Cortex of kidney (tissue), 1 donor: Measurements from ENCODE around the gene FAM200A.
"Not testable (repeated sequence)": the region's sequence is repeated elsewhere in the genome, so short reads cannot be mapped to it uniquely, and the experiment has no call there.

ENCODE experiments used
- DNase-seq: peaks from one replicate; lab custom pipeline; 2025; lab: John Stamatoyannopoulos, UW

The FAM200A gene

DNA sequence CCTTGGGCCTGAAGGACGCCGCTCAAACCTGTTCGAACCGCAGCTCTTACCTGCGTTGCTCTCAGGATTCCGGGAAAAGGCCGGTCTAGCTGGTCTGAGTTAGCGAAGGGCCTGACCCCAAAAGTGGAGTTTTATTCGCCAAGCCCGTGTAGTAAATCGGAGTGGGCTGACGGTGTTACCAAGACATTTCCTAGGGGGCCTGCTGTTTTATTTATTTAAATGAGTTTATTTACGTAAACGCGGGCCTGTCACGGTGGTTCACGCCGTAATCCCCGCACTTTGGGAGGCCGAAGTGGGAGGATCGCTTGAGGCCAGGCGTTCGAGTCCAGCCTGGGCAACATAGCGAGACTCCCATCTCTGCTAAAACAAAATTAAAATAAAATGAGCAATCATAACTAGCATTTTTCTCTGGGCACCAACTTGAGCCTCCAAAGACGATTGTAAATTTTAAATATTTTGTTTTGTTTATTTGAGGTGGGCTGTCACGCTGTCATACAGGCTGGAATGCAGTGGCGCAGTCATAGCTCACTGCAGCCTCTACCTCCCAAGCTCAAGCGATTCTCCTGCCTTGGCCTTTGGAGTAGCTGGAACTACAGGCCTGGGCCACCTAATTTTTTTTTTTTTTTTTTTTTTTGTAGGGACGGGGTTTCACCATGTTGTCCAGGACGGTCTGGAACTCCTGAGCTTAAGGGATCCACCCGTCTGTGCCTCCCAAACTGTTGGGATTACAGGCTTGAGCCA is 7.4 kb upstream of the FAM200A start:
- DNase-seq = no peak

DNA sequence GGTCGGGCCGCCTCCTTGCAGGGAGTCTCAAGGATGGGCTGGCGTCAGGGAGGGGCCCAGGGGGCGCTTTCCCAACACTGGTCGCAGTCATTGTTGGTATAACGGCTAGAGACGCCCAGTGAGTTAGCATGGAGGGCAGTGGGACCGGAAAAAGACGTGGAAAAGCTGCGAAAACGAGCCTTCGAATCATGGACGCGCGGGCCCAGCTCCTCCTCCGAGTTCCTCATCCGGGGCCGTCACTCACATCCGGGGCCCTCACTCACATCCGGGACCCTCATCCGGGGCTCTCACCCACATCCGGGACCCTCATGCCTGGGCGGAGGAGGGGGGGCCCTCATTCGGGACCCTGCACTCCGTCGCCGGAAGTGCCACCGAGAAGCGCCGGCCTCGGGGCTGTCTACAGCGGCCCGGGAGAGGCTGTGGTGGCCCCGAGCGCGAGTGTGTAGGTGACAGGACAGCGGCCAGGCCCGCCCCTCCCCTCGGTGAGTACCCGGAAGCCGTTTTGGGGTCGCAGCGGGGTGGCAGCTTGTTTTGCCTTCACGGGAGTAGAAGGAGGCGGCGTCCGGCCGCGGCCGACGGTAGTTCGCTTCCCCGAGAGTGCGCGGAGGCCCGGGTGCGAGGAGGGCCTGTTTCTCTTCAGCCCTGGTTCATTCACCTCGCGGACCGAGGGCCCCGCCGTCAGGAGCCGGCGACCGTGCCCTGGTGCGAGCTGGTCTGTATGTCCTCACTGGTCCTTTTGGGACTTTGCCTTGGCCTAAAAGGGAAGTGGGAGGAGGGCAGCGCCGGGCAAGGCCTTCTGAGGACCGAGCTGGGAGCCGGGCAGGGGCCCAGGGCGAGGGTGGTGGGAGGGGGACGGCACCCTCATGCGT is 6.6 kb upstream of the FAM200A start, which contains the start of gene ZNF655:
TSS of gene ZNF655 (plus strand) at position 337 of the 869 bp plus-strand sequence. CDS start 1,918 bp downstream, outside the sequence.
- DNase-seq = peak; percentile 43

GRCh38 chr7:99557940-99558305 is 6.0 kb upstream of the FAM200A start:
- DNase-seq = no peak

- no peak for DNase-seq
Observed at GRCh38 chr7:99557196-99557607, 5.3 kb upstream of the FAM200A start.

DNA sequence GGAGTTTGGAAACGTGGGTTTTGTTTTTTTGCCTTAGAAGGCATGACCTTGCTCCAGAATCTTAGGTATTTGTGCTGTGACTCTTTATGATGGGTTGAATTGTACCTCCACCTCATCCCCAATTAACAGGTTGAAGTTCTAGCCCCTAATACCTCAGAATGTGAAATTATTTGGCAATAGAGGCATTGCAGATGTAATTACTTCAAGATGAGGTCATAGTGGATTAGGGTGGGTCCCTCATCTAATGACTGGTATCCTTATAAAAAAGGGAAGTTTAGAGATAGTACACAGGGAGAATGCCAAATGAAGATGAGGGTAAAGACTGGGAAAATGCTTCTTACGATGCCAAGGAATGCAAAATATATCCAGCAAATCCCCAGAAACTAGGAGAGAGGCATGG is 3.0 kb upstream of the FAM200A start:
- DNase-seq = no peak

GRCh38 chr7:99553039-99553438 is 1.1 kb upstream of the FAM200A start:
- no peak for DNase-seq

DNA sequence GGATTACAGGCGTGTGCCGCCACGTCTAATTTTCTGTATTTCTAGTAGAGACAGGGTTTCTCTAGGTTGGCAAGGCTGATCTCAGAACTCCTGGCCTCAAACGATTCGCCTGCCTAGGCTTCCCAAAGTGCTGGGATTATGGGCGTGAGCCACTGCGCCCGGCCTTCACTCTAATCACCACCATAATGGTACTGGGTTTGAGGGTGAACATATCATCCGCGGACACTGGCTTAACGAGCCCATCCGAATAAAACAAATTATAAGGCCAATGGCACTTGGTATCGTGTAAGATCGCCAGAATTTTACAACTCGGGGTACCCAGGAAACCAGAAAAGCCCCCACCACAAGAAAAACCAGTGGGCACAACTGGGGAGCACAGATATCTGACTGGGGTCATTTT is 580 bp downstream of the FAM200A start:
- no peak for DNase-seq

- not testable (repeated sequence) for DNase-seq
Observed at GRCh38 chr7:99549545-99549944, 2.4 kb downstream of the FAM200A start.

- DNase-seq = not testable (repeated sequence)
Observed at GRCh38 chr7:99545308-99545707, 6.6 kb downstream of the FAM200A start.

DNA sequence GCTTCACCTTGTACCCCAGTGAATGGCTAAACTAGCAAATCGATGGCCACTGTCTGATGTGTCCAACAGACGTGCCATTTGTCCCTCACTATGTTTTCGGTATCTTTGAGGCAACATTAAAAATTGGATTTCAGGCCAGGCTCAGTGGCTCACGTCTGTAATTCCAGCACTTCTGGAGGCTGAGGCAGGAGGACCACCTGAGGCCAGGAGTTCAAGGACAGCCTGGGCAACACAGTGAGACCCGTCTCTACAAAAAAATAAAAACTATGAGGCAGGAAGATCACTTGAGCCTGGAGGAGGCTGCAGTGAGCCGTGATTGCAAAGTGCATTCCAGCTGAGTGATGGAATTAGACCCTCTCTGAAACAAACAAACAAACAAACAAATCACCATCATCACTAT is 8.0 kb downstream of the FAM200A start:
- DNase-seq = no peak

DNA sequence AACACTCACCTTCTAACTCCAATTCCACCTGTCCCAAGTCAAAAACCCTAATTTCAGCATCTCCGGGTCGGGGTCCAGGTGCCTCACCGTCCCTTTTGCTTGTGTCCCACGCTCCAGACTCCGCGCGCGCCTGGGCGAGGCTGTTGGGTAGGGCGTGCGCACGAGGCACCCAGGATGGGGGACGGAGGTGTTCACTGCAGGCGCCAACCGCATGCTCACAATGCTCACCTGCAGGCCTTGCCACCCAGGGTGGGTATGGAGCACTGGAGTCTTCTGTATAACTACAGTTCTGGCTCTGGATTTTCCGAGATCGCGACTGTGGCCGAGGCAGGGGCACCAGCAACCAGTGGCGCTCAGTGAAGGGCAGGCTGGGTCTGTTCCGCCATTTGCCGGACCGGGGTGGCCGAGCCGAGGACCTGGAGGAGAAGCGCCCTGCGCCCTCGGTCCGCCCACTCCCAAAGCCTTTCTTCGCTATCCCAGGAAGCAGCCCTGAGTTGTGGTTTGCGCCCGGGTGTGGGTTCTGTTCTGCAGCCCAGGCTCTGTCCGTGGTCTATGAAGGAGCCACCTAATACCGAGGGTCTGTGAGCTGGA is 8.7 kb downstream of the FAM200A start:
- no peak for DNase-seq

DNA sequence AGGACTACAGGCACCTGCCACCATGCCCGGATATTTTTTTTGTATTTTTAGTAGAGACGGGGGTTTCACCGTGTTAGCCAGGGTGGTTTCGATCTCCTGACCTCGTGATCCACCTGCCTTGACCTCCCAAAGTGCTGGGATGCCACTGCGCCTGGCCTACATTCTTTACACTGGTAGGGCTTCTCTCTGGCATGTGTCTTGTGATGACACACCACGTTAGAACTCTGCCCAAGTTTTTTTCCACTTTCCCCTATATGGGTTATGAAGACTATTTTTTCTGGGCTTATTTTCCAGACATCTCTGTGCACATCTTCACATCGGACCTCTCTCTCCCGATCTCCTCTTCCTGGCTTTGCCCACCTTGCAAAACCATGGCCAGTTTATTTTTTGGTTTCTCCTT is 10.7 kb downstream of the FAM200A start:
- DNase-seq = no peak

DNA sequence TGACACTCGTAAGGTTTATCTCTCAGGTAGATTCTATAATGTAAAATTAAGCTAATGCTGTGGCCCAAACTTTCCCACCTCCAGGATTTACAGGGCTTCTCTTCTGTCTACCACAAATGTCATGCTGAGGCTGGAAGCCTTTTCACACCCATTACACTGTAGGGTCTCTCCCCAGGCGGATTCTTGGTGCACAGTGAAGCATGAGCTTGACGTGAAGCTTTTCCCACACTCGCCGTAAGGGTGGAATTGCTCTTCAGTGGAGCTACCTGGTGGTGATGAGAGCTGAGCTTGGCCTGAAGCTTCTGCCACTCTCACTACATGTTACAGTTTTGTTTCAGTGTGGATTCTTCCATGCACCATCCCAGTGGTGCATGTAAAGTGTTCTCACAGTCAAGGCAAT is 11.4 kb downstream of the FAM200A start:
- DNase-seq = no peak

GRCh38 chr7:99539213-99539811 is 12.6 kb downstream of the FAM200A start:
- no peak for DNase-seq

- DNase-seq = no peak
Observed at GRCh38 chr7:99535667-99536066, 16.2 kb downstream of the FAM200A start.

- DNase-seq = no peak
Observed at GRCh38 chr7:99531354-99531765, 20.6 kb downstream of the FAM200A start.

GRCh38 chr7:99525713-99526440 is 26.0 kb downstream of the FAM200A start:
- no peak for DNase-seq

DNA sequence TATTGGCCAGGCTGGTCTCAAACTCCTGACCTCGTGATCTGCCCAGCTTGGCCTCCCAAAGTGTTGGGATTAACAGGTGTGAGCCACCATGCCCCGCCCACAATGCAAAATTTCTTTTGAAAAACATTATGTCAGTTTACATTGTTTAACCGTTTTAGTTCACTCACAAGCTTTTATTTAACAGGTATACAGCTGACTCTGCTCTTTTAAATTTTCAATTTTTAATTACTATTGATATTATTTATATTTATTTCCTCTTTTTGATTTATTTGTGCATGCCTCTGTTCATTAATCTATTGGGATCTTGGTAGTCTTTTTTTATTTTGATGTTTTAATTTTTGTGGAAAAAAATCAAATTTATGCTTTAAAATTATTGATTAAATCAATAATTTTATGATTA is 30.5 kb downstream of the FAM200A start:
- no peak for DNase-seq

DNA sequence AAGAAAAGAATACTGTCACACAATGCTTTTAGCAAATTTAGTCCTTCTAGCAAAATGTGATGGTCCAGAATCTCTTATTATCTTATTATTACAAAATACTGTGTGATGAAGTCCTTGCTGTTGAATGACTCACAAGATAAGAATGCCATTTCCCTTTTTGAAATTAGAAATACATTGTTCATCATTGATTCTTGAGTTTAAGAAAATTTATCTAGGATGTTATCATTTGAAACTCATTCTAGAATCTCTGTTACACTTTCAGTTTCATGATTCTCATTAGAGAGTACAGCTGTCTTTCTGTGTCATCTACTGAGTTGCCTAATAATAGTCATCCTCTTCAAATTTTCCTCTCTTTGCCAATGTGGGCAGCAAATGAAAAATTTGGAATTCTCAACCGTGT is 37.9 kb downstream of the FAM200A start:
- no peak for DNase-seq

- no peak for DNase-seq
Observed at GRCh38 chr7:99505324-99505662, 46.6 kb downstream of the FAM200A start.

DNA sequence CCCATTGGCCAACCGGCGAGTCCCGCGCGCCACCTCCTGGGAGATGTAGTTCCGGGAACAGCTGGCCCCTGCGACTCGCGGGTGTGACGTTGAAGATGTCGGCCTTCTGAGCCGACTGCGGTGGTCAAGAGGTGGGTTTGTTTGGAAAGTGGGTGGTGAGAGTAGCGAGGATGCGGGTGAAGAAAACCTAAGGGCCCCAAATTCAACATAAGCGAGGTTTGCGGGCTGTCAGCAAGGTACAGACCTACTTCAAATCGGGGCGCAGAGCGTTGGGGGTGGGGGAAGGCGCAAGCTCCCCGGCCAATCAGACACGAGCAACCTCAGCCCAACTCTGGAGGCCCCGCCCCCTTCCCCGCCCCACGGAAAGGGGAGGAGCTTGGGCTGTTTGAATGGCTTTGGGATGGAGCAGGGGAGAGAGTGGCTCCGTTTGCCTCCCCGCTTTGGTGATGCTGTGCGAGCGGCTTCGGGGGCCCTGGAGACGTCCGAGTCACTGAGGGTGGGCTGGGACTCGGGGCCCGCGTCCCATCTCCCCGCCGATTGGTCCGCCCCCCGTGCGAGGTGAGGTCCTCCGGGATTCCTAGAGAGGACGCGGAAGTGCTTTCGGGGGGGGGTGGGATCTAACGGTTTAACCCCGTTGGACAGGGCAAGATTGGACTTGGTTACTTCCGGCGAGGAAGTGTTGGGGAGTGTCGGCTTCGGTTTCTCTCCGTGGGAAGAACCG is 47.2 kb downstream of the FAM200A start, which contains the start of gene ZKSCAN5:
TSS of gene ZKSCAN5 (plus strand) at position 60 of the 721 bp plus-strand sequence. CDS start 1,383 bp downstream, outside the sequence.
- peak; percentile 46 for DNase-seq
